Measurements from ENCODE around the gene RHOF. TPM values are rescaled to one million over a fixed set of nuclear protein-coding genes. Genes with fewer than 3 reads are reported as not detected.

The RHOF gene
- polyA plus RNA-seq, 1 of the 3 experiments (the other 2 are of a cell fraction) = 5.0 TPM

DNA sequence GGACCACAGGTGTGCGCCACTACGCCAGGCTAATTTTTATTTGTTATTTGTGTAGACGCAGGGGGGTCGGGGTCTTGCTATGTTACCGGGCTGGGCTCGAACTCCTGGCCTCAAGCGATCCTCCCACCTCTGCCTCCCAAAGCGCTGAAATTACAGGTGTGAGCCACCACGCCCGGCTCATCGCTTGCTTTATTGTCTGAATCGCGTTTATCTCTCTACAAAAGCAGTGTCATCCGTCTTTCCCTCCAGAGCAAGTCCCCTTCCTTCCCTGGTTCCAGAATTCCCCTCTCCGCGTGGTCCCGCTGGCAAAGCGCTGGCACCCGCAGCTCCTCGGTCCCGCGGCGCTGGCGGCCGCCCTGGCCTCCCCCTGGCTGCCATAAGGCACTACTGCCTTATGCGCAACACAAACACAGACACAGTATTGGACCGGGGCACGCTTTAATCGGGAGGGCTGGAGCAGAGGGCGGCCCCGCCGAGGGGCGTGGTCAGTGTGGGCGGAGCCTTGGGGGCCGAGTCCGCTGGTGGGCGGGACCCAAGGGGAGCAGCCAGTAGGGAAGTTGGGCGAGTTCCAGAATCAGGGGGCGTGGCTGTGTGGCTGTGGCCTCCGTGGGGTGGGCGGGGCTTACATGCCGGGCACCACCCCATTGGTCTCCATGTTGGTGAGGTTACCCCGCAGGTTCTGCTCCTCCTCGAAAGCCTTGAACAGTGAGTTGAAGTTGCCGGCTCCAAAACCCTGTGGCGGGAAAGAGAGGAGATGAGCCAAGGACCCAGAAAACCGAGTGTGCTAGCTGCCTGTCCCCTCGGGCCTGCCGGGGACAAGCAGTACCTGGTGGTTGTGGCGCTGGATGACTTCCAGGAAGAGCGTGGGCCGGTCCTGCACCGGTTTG is 45.9 kb upstream of the RHOF start:
- no peaks in the 10 kb centered on the region for H3K9me2 ChIP-seq
- peak overlapping the region; percentile 95 for H2AFZ ChIP-seq (ENCODE audit: low read depth)
- H4K20me1 ChIP-seq (ENCODE audit: insufficient read depth) = no peaks in the 10 kb centered on the region
- H3K79me2 ChIP-seq (ENCODE audit: insufficient read depth) = no peaks in the 10 kb centered on the region
- H3K27me3 ChIP-seq (ENCODE audit: insufficient read depth) = no peaks in the 10 kb centered on the region
- H3K9ac ChIP-seq = peak overlapping the region; percentile 64
- peak; percentile 99 for DNase-seq
- peak overlapping the region; percentile 81 for H3K4me2 ChIP-seq
- POLR2A ChIA-PET = interaction anchor here (1.0 to 1.7 kb wide), 3 partner anchors 12 to 41 kb away, joined by 3 to 15 read pairs (median 3); no protein-coding TSS in a partner anchor
- WGBS (ENCODE audit: low lambda C conversion rate) = 14% methylated on average over 38 of the region's 53 CpGs
- H3K27ac ChIP-seq (ENCODE audit: low read depth in 2 of 2, low read length in 1 of 2) = peak overlapping the region; percentile 32 to 48; a peak in 2 of 4 replicates
- peak overlapping the region; percentile 57 to 74 for H3K4me3 ChIP-seq (ENCODE audit: low read depth in 2 of 2, low read length in 1 of 2)
- no peaks in the 10 kb centered on the region; a peak in 1 of 4 replicates for H3K4me1 ChIP-seq (ENCODE audit: control insufficient read depth in 1 of 2, insufficient read depth in 2 of 2, low read depth in 1 of 2, low read length in 1 of 2)
- no peaks in the 10 kb centered on the region for H3K9me3 ChIP-seq
- peaks cover 5% of the 10 kb centered on the region for H3F3A ChIP-seq (replicated peaks; ENCODE audit: insufficient read depth)
- H3K36me3 ChIP-seq (replicated peaks in 1 of 2; ENCODE audit: control insufficient read depth in 1 of 2, insufficient read depth in 2 of 2, low read length in 1 of 2) = no peaks in the 10 kb centered on the region
- CTCF ChIA-PET = interaction anchor here (0.7 to 7.6 kb wide), 10 partner anchors 12 to 141 kb away, joined by 3 to 49 read pairs (median 4); partner anchors contain the start of genes PSMD9 and RHOF
- TF ChIP-seq, protein P1, sequence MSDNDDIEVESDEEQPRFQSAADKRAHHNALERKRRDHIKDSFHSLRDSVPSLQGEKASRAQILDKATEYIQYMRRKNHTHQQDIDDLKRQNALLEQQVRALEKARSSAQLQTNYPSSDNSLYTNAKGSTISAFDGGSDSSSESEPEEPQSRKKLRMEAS (IDR thresholded peaks at IDR 0.05; ENCODE audit: low read depth) = peak; percentile 64; the same call in 1 of the 2 replicates
- TF ChIP-seq FOXJ3 (CRISPR knock-in tag; IDR thresholded peaks at IDR 0.05) = 0 out of 2 replicates have a peak, but pooled peaks have one; percentile 14
- TF ChIP-seq, protein P2, sequence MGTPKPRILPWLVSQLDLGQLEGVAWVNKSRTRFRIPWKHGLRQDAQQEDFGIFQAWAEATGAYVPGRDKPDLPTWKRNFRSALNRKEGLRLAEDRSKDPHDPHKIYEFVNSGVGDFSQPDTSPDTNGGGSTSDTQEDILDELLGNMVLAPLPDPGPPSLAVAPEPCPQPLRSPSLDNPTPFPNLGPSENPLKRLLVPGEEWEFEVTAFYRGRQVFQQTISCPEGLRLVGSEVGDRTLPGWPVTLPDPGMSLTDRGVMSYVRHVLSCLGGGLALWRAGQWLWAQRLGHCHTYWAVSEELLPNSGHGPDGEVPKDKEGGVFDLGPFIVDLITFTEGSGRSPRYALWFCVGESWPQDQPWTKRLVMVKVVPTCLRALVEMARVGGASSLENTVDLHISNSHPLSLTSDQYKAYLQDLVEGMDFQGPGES (IDR thresholded peaks at IDR 0.05; ENCODE audit: low read depth, low read length) = no peak
- TF ChIP-seq TAF1 (IDR thresholded peaks at IDR 0.05; ENCODE audit: borderline replicate concordance, low read depth, low read length) = peak; percentile 17; the same call in 1 of the 2 replicates
- TF ChIP-seq GABPA (IDR thresholded peaks at IDR 0.05; ENCODE audit: low read depth) = no peak
- TF ChIP-seq FOSL2 (IDR thresholded peaks at IDR 0.05; ENCODE audit: borderline replicate concordance, low read depth) = no peak
- TF ChIP-seq, protein P3, sequence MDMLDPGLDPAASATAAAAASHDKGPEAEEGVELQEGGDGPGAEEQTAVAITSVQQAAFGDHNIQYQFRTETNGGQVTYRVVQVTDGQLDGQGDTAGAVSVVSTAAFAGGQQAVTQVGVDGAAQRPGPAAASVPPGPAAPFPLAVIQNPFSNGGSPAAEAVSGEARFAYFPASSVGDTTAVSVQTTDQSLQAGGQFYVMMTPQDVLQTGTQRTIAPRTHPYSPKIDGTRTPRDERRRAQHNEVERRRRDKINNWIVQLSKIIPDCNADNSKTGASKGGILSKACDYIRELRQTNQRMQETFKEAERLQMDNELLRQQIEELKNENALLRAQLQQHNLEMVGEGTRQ (IDR thresholded peaks at IDR 0.05; ENCODE audit: borderline replicate concordance, low read depth, low read length) = no peak
- TF ChIP-seq ELF1 (IDR thresholded peaks at IDR 0.05) = no peak
- TF ChIP-seq JUND (IDR thresholded peaks at IDR 0.05) = no peak
- peak; percentile 21; the same call in 1 of the 2 replicates for TF ChIP-seq SMC3 (IDR thresholded peaks at IDR 0.05; ENCODE audit: low read depth, low read length)
- TF ChIP-seq EZH2phosphoT487 (IDR thresholded peaks at IDR 0.05; ENCODE audit: borderline replicate concordance, low read depth) = no peak
- no peak for TF ChIP-seq EP300 (IDR thresholded peaks at IDR 0.05; ENCODE audit: borderline replicate concordance in 1 of 2, low read depth in 1 of 2, low read length in 1 of 2)
- TF ChIP-seq CHD2 (IDR thresholded peaks at IDR 0.05; ENCODE audit: low read length, partially characterized antibody) = no peak
- peak; percentile 40; the same call in 1 of the 2 replicates for TF ChIP-seq CTCF (IDR thresholded peaks at IDR 0.05)
- TF ChIP-seq PBX3 (IDR thresholded peaks at IDR 0.05) = no peak
- no peak for TF ChIP-seq GATA2 (CRISPR knock-in tag; IDR thresholded peaks at IDR 0.05)
- no peak for TF ChIP-seq FOXM1 (IDR thresholded peaks at IDR 0.05; ENCODE audit: low read depth)
- 0 out of 2 replicates have a peak, but pooled peaks have one; percentile 28 for TF ChIP-seq SIN3A (IDR thresholded peaks at IDR 0.05; ENCODE audit: borderline replicate concordance, low read depth, low read length)
- TF ChIP-seq RFX5 (IDR thresholded peaks at IDR 0.05; ENCODE audit: low read length) = no peak
- peak; percentile 63 for TF ChIP-seq POLR2AphosphoS5 (IDR thresholded peaks at IDR 0.05; ENCODE audit: low read depth, low read length)
- TF ChIP-seq NRF1 (IDR thresholded peaks at IDR 0.05; ENCODE audit: low read depth, low read length) = peak; percentile 34; the same call in 1 of the 2 replicates
- TF ChIP-seq RXRA (IDR thresholded peaks at IDR 0.05; ENCODE audit: borderline replicate concordance, low read depth) = no peak
- TF ChIP-seq NFIC (IDR thresholded peaks at IDR 0.05; ENCODE audit: borderline replicate concordance) = no peak; the same call in none of the 2 replicates
- no peak for TF ChIP-seq RCOR1 (IDR thresholded peaks at IDR 0.05; ENCODE audit: low read length)
- TF ChIP-seq TEAD4 (IDR thresholded peaks at IDR 0.05; ENCODE audit: borderline replicate concordance, insufficient read depth) = no peak
- TF ChIP-seq YY1 (IDR thresholded peaks at IDR 0.05; ENCODE audit: low read depth) = no peak; the same call in 1 of the 2 replicates
- TF ChIP-seq TCF12 (IDR thresholded peaks at IDR 0.05) = no peak

Data from SK-N-SH (cell line).